Astrocyte (in vitro differentiated cells and primary cell): Measurements from ENCODE around the gene ABT1. TPM values are rescaled to one million over a fixed set of nuclear protein-coding genes. Genes with fewer than 3 reads are reported as not detected.

Experiments used
- DNase-seq: peaks from one replicate; pipeline ENCODE4 v3.0.0-alpha.2; 2010; ENCODE audit warnings: low read depth
- FAIRE-seq: peaks from 2 replicates; lab custom pipeline; 2011; peaks lifted over from hg19 to GRCh38; lab: Jason Lieb, UNC
- H2AFZ ChIP-seq: 2 replicates; pipeline ENCODE4 v1.6.0; 2012; ENCODE audit warnings: low read depth, low read length, inconsistent platforms
- H3K27ac ChIP-seq: 2 replicates; pipeline ENCODE4 v1.5.1; 2011; ENCODE audit warnings: low read depth, low read length, inconsistent platforms
- H3K27me3 ChIP-seq: 2 replicates; pipeline ENCODE4 v1.6.0; 2011; ENCODE audit warnings: low read length, inconsistent platforms; ENCODE audit not compliant: insufficient read depth
- H3K36me3 ChIP-seq: 2 replicates; pipeline ENCODE4 v1.5.1; 2011; ENCODE audit warnings: low read length, inconsistent platforms; ENCODE audit not compliant: insufficient read depth
- H3K4me1 ChIP-seq: 2 replicates; pipeline ENCODE4 v1.5.1; 2011; ENCODE audit warnings: low read length, inconsistent platforms; ENCODE audit not compliant: insufficient read depth
- H3K4me2 ChIP-seq: 2 replicates; pipeline ENCODE4 v1.6.0; 2012; ENCODE audit warnings: low read length, inconsistent platforms
- H3K4me3 ChIP-seq: 2 replicates; pipeline ENCODE4 v1.5.1; 2011; ENCODE audit warnings: low read depth, mild to moderate bottlenecking, low read length, inconsistent platforms; ENCODE audit not compliant: insufficient read depth
- H3K79me2 ChIP-seq: 2 replicates; pipeline ENCODE4 v1.6.0; 2012; ENCODE audit warnings: mild to moderate bottlenecking, low read length, inconsistent platforms; ENCODE audit not compliant: insufficient read depth
- H3K9ac ChIP-seq: 2 replicates; pipeline ENCODE4 v1.6.0; 2012; ENCODE audit warnings: mild to moderate bottlenecking, low read length, inconsistent platforms
- H3K9me3 ChIP-seq: 2 replicates; pipeline ENCODE4 v1.5.1; 2012; ENCODE audit warnings: low read depth, mild to moderate bottlenecking, low read length, inconsistent platforms; ENCODE audit not compliant: insufficient read depth
- H4K20me1 ChIP-seq: 2 replicates; pipeline ENCODE4 v1.6.0; 2012; ENCODE audit warnings: low read length, inconsistent platforms; ENCODE audit not compliant: insufficient read depth
- H3K27ac Mint-ChIP-seq: one replicate; pipeline ENCODE4 v1.8.0; 2021; ENCODE audit warnings: mild to moderate bottlenecking, mixed read lengths; ENCODE audit not compliant: unreplicated experiment
- H3K27me3 Mint-ChIP-seq: one replicate; pipeline ENCODE4 v1.8.0; 2021; ENCODE audit warnings: low read depth, mixed read lengths; ENCODE audit not compliant: unreplicated experiment
- H3K36me3 Mint-ChIP-seq: one replicate; pipeline ENCODE4 v1.8.0; 2021; ENCODE audit warnings: low read depth, mixed read lengths; ENCODE audit not compliant: unreplicated experiment
- H3K4me1 Mint-ChIP-seq: one replicate; pipeline ENCODE4 v1.8.0; 2021; ENCODE audit warnings: low read depth, mixed read lengths; ENCODE audit not compliant: unreplicated experiment
- H3K4me3 Mint-ChIP-seq: one replicate; pipeline ENCODE4 v1.8.0; 2021; ENCODE audit warnings: mild to moderate bottlenecking, moderate library complexity, mixed read lengths; ENCODE audit not compliant: unreplicated experiment
- H3K9me3 Mint-ChIP-seq: one replicate; pipeline ENCODE4 v1.8.0; 2021; ENCODE audit warnings: mild to moderate bottlenecking, mixed read lengths; ENCODE audit not compliant: unreplicated experiment
- CTCF ChIP-seq: IDR thresholded peaks from 2 replicates; pipeline ENCODE4 v1.5.1; 2011; ENCODE audit warnings: low read depth, mild to moderate bottlenecking, inconsistent platforms, low read length, moderate library complexity; ENCODE audit not compliant: insufficient read depth
- EZH2 ChIP-seq: IDR thresholded peaks from 2 replicates; pipeline ENCODE4 v1.6.1; 2012; ENCODE audit warnings: mild to moderate bottlenecking, low read length, inconsistent platforms; ENCODE audit not compliant: insufficient read depth
- total RNA-seq: library from RNA; stranded (reverse); gene quantifications from 2 replicates; pipeline ENCODE4 v1.2.1, GENCODE V29; 2021

ABT1 gene
- total RNA-seq, 1 donor from 2014 or later: 17.3 TPM

DNA sequence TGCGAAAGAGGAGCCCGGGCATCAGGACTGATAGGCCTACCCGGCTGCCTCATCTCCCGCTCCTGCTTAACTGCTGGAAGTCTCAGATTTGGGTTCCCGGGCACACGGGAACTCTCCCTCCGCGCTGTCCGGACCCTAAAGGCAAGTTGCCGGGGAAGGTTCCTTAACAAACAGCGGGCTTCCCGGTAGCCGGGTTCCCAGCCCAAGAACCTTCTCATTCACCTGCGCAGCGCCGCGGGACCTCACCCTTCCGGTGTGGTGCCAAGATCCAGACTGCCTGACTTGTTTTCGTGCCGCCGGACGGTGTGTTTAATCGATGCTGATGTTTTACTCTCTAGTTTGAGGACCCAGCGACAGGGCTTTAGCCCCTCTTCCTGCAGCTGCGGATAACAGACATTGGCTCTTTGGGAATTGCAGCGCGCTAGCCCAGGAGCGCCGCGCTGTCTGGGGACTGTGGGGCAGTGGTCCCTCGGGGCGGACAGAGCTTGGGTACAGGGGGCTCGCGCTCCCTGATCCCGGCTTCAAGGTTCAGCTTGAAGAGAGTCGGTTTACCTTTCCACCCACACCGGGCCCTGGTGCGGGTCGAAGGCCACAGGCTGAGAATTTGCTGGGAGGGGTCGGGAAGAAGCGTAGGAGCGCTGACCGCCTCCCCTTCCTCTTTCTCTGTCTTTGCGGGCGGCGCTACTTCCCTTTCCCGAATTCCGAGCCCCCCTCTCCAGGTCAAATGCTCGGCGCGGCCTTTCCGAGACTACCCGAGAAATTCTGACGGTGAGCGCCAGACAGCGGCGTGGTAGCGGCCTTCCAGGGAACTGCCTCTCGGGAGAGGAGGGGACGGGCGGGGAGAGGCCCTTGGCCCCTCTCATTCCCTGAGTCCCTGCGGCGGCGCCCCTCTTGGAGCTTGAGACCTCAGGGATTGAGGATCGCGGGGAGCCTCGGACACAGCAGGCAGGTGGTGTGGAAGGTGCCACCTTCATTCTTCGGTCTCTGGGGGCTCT is 17.2 kb downstream of the ABT1 start:
- H3K27me3 Mint-ChIP-seq: peaks cover 53% of the 10 kb centered on the region
- Histone ChIP-seq H3K36me3 (no peaks in the 10 kb centered on the region), H3K4me2 (peak overlapping the region; percentile 82), H3K4me3 (peak overlapping the region; percentile 28), H3K79me2 (no peaks in the 10 kb centered on the region), H4K20me1 (no peaks in the 10 kb centered on the region), H3K27me3 (peaks cover 40% of the 10 kb centered on the region), H3K9ac (no peak overlapping the region), H3K9me3 (peaks cover 4% of the 10 kb centered on the region), H2AFZ (peak overlapping the region; percentile 85), H3K4me1 (peaks cover 10% of the 10 kb centered on the region), H3K27ac (no peak overlapping the region)
- no peak for DNase-seq
- peaks cover 22% of the 10 kb centered on the region for H3K9me3 Mint-ChIP-seq
- no peak overlapping the region for H3K27ac Mint-ChIP-seq
- TF ChIP-seq EZH2: peak; percentile 86
- TF ChIP-seq CTCF: no peak
- H3K4me3 Mint-ChIP-seq: peak overlapping the region; percentile 78
- H3K36me3 Mint-ChIP-seq: no peaks in the 10 kb centered on the region
- FAIRE-seq: no peak
- no peaks in the 10 kb centered on the region for H3K4me1 Mint-ChIP-seq

DNA sequence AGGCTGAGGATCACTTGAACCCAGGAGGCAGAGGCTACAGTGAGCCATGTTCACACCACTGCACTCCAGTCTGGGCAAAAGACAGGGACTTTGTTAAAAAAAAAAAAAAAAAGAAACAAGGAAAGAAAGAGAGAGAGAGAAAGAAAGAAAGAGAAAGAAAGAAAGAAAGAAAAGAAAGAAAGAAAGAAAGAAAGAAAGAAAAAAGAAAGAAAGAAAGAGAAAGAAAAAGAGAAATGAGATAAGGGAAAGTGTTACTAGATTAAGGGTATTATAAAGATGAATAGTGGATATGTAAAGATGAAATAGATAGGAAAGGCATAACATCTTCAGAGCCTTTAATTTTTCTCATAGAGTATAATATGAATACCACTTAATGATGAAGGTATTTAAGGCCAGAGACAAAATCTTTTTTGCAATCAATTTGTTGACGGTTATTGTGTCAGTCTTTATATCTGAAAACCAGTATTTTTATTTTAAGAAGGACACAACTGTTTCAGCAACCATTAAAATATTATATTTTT is 26.6 kb downstream of the ABT1 start:
- Histone ChIP-seq H3K27me3 (no peaks in the 10 kb centered on the region), H3K4me2 (no peak overlapping the region), H2AFZ (no peak overlapping the region), H3K9ac (no peak overlapping the region), H4K20me1 (no peaks in the 10 kb centered on the region), H3K27ac (no peak overlapping the region), H3K36me3 (no peaks in the 10 kb centered on the region), H3K4me1 (no peaks in the 10 kb centered on the region), H3K79me2 (no peaks in the 10 kb centered on the region), H3K9me3 (no peaks in the 10 kb centered on the region), H3K4me3 (no peak overlapping the region)
- Mint-ChIP-seq H3K9me3 (peaks cover 1% of the 10 kb centered on the region), H3K4me1 (no peaks in the 10 kb centered on the region), H3K27ac (no peak overlapping the region), H3K27me3 (no peaks in the 10 kb centered on the region), H3K36me3 (peaks cover under 1% of the 10 kb centered on the region), H3K4me3 (no peak overlapping the region)
- FAIRE-seq: no peak
- no peak for DNase-seq
- no peak for TF ChIP-seq CTCF
